ENCODE measurements around the gene EIF4B. TPM values are rescaled to one million over a fixed set of nuclear protein-coding genes. Genes with fewer than 3 reads are reported as not detected.

Gene EIF4B
- total and polyA plus RNA-seq, 2 of the 13 experiments (the other 11 are each of a cell fraction or from before 2014, with no cell fraction given) = 416 to 548 TPM

- TF ChIP-seq, protein P1, sequence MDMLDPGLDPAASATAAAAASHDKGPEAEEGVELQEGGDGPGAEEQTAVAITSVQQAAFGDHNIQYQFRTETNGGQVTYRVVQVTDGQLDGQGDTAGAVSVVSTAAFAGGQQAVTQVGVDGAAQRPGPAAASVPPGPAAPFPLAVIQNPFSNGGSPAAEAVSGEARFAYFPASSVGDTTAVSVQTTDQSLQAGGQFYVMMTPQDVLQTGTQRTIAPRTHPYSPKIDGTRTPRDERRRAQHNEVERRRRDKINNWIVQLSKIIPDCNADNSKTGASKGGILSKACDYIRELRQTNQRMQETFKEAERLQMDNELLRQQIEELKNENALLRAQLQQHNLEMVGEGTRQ (IDR thresholded peaks at IDR 0.05; ENCODE audit: low read depth, low read length) = no peak
- TF ChIP-seq, protein P1 (CRISPR knock-in tag; IDR thresholded peaks at IDR 0.05; ENCODE audit: borderline replicate concordance) = 0 out of 2 replicates have a peak, but pooled peaks have one; percentile 2
- TF ChIP-seq NCOA2 (CRISPR knock-in tag; IDR thresholded peaks at IDR 0.05) (0 out of 2 replicates have a peak, but pooled peaks have one; percentile 6), TERF1 (CRISPR knock-in tag; IDR thresholded peaks at IDR 0.05) (no peak), NFKBIZ (CRISPR knock-in tag; IDR thresholded peaks at IDR 0.05) (no peak), CEBPG (CRISPR knock-in tag; IDR thresholded peaks at IDR 0.05) (0 out of 2 replicates have a peak, but pooled peaks have one; percentile 30), ZNF709 (CRISPR knock-in tag; IDR thresholded peaks at IDR 0.05) (no peak)
- TF ChIP-seq, protein P2, sequence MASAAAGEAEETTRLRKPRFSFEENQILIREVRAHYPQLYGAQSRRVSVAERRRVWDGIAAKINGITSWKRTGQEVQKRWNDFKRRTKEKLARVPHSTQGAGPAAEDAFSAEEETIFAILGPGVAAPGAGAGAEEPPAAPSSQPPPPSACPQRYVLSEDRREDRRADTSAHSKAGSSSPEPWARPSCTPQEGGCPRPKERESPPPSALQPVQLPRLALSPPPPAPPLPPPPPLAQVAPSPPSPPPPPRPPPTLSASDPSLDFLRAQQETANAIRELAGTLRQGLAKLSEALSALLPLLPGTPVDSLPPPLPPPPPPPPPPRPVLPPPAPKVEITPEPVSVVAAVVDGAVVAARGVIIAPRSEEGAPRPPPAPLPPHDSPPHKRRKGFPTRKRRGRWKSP (CRISPR knock-in tag; IDR thresholded peaks at IDR 0.05) = 0 out of 2 replicates have a peak, but pooled peaks have one; percentile 11
- TF ChIP-seq, protein P3, sequence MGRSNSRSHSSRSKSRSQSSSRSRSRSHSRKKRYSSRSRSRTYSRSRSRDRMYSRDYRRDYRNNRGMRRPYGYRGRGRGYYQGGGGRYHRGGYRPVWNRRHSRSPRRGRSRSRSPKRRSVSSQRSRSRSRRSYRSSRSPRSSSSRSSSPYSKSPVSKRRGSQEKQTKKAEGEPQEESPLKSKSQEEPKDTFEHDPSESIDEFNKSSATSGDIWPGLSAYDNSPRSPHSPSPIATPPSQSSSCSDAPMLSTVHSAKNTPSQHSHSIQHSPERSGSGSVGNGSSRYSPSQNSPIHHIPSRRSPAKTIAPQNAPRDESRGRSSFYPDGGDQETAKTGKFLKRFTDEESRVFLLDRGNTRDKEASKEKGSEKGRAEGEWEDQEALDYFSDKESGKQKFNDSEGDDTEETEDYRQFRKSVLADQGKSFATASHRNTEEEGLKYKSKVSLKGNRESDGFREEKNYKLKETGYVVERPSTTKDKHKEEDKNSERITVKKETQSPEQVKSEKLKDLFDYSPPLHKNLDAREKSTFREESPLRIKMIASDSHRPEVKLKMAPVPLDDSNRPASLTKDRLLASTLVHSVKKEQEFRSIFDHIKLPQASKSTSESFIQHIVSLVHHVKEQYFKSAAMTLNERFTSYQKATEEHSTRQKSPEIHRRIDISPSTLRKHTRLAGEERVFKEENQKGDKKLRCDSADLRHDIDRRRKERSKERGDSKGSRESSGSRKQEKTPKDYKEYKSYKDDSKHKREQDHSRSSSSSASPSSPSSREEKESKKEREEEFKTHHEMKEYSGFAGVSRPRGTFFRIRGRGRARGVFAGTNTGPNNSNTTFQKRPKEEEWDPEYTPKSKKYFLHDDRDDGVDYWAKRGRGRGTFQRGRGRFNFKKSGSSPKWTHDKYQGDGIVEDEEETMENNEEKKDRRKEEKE (IDR thresholded peaks at IDR 0.05) = no peak
These were observed 45.7 kb downstream of the EIF4B start (continued) for GRCh38 chr12:53051881-53052412.
